Stomach (tissue), 9 donors: ENCODE data around the gene DYRK2. TPM values are rescaled to one million over a fixed set of nuclear protein-coding genes. Genes with fewer than 3 reads are reported as not detected.
A peak's percentile ranks its signal among the peaks of the same experiment; 100 is the strongest.

Experiments used
- DNase-seq, 2 donors: peaks; one replicate each; pipeline versions ENCODE4 v3.0.0 to v3.0.0-alpha.2; 2013 to 2019
- H3K27ac ChIP-seq, 5 donors: fragments of 200-600 bp in 4 of 5; sonication (generic) in 4 of 5; one replicate each; pipeline ENCODE4 v1.5.1; 2013 to 2019; ENCODE audit warnings: mild to moderate bottlenecking in 1 of 5, moderate library complexity in 1 of 5
- H3K27me3 ChIP-seq, 3 donors: fragments of 200-600 bp; sonication (generic); one replicate each; pipeline ENCODE4 v1.5.1; 2017 to 2019; ENCODE audit warnings: mixed run types in 1 of 3
- H3K36me3 ChIP-seq, 4 donors: fragments of 200-600 bp; sonication (generic); 1 replicate in 3 of 4; 2 replicates in 1 of 4; pipeline ENCODE4 v1.5.1; 2016 to 2019
- H3K4me1 ChIP-seq, 4 donors: fragments of 200-600 bp; sonication (generic); one replicate each; pipeline ENCODE4 v1.5.1; 2016 to 2019
- H3K4me3 ChIP-seq, 4 donors: fragments of 200-600 bp; sonication (generic) in 3 of 4; one replicate each; pipeline ENCODE4 v1.5.1; 2016 to 2019; ENCODE audit warnings: mild to moderate bottlenecking in 1 of 4
- H3K9me3 ChIP-seq, 4 donors: fragments of 200-600 bp; sonication (generic); one replicate each; pipeline ENCODE4 v1.5.1; 2016 to 2019
- EP300 ChIP-seq: sonication (generic); formaldehyde crosslinking; IDR thresholded peaks from one replicate; pipeline ENCODE4 v1.6.1; 2017; ENCODE audit warnings: antibody characterized with exemption
- POLR2A ChIP-seq, 4 donors: fragments of 450-650 bp; IDR thresholded peaks; one replicate each; pipeline ENCODE4 v1.6.1; 2016; ENCODE audit warnings: antibody characterized with exemption in 4 of 4, control low read depth in 2 of 4, mild to moderate bottlenecking in 1 of 4, moderate library complexity in 1 of 4
- POLR2AphosphoS5 ChIP-seq, 3 donors: sonication (generic); formaldehyde crosslinking; IDR thresholded peaks; one replicate each; pipeline ENCODE4 v1.6.1; 2016; ENCODE audit warnings: antibody characterized with exemption in 3 of 3
- WGBS, 5 donors: extraction: QIAGEN DNeasy Blood & Tissue Kit in 3 of 5; methylation state at CpG; one replicate each; pipeline versions ENCODE4 v1.1.5 to v1.1.7; 2013 to 2018; 5-methylcytosine and 5-hydroxymethylcytosine counted together
- intact Hi-C: fragments of 100-400 bp; cut with DNase I; formaldehyde crosslinking; loops from one replicate; pipeline ENCODE4 v1.15.1; 2023; ENCODE audit warnings: low total_unique reads
- polyA plus RNA-seq, 3 donors: library from polyadenylated mRNA; stranded (reverse); fragments of 200-250 nt; gene quantifications; one replicate each; pipeline ENCODE4 v1.2.3, GENCODE V29; 2013
- total RNA-seq, 5 donors: library from RNA; depleted of rRNA; stranded (reverse); fragments of >200 nt; gene quantifications; one replicate each; pipeline versions ENCODE4 v1.1.0 to v1.2.3, GENCODE V29; 2014 to 2016
- TF ChIP-seq, protein P1 (sequence below), 7 experiments: fragments of 450-650 bp in 4 of 7; fragments of 200-600 bp in 3 of 7; sonication (generic) in 3 of 7; IDR thresholded peaks; one replicate each; pipeline ENCODE4 v1.5.1; 2016 to 2019; ENCODE audit warnings: antibody characterized with exemption in 7 of 7, control low read depth in 2 of 7, mild to moderate bottlenecking in 1 of 7
- donor health status: healthy with polysubstance abuse.
- donor health status: Bipolar disorder and iron deficiency.
- donor health status: healthy.

DYRK2 gene
- total and polyA plus RNA-seq, 8 donors: 3.3 to 43.9 (median 18.1) TPM

DNA sequence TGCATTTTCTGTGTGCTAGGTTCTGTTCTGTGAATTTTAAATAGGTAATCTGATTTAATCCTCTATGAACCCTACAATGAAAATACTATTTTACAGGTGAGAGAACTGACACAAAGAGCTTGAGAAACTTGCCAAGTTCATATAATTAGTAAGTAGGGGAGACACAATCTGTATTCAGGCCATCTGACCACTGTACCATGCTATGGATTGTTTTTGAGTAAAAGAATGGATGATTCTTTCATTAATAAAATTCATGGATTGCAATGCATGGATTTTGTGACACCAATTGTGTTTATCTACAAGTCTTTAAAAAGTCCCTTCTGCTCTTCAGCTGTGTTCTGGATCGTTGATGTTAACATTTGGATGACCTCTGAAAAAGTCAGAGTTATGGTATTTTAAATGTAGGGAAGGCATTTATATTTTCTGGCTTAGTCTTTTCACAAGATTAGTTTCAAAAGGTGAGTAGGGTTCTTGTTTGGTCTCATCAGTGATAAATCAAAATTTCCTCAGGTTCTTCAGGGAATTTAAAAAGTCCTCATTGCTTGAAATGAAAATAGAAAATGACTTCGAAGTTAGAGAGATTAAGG, 15.4 kb upstream of the DYRK2 start:
- Histone ChIP-seq H3K4me1 (peaks cover 0 to 5% (median 3%) of the 10 kb centered on the region in 4 donors), H3K4me3 (no peak overlapping the region), H3K27ac (no peak overlapping the region), H3K27me3 (no peaks in the 10 kb centered on the region), H3K36me3 (no peaks in the 10 kb centered on the region), H3K9me3 (no peaks in the 10 kb centered on the region)
- 73 to 81% (median 79%) methylated on average over 2 of the region's 2 CpGs for WGBS, 5 donors
- no peak for DNase-seq
- intact Hi-C loops: no loop called here
- TF ChIP-seq EP300 (no peak), POLR2A (IDR thresholded peaks at IDR 0.05) (no peak), POLR2AphosphoS5 (IDR thresholded peaks at IDR 0.05) (no peak)
- TF ChIP-seq, protein P1, sequence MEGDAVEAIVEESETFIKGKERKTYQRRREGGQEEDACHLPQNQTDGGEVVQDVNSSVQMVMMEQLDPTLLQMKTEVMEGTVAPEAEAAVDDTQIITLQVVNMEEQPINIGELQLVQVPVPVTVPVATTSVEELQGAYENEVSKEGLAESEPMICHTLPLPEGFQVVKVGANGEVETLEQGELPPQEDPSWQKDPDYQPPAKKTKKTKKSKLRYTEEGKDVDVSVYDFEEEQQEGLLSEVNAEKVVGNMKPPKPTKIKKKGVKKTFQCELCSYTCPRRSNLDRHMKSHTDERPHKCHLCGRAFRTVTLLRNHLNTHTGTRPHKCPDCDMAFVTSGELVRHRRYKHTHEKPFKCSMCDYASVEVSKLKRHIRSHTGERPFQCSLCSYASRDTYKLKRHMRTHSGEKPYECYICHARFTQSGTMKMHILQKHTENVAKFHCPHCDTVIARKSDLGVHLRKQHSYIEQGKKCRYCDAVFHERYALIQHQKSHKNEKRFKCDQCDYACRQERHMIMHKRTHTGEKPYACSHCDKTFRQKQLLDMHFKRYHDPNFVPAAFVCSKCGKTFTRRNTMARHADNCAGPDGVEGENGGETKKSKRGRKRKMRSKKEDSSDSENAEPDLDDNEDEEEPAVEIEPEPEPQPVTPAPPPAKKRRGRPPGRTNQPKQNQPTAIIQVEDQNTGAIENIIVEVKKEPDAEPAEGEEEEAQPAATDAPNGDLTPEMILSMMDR (IDR thresholded peaks at IDR 0.05): no peak

GRCh38 chr12:67633708-67634107, 14.8 kb upstream of the DYRK2 start:
- no peaks in the 10 kb centered on the region for H3K9me3 ChIP-seq
- peak; percentile 31 to 54 for DNase-seq
- H3K36me3 ChIP-seq: no peaks in the 10 kb centered on the region
- H3K4me1 ChIP-seq: peaks cover 0 to 7% (median 3%) of the 10 kb centered on the region in 4 donors
- intact Hi-C loops: no loop called here
- H3K4me3 ChIP-seq: no peak overlapping the region
- TF ChIP-seq, protein P1 (IDR thresholded peaks at IDR 0.05): no peak
- TF ChIP-seq EP300 (no peak), POLR2AphosphoS5 (IDR thresholded peaks at IDR 0.05) (no peak), POLR2A (IDR thresholded peaks at IDR 0.05) (no peak)
- WGBS, 5 donors: 10 to 26% (median 22%) methylated on average over 2 of the region's 2 CpGs
- H3K27ac ChIP-seq: no peak overlapping the region
- no peaks in the 10 kb centered on the region for H3K27me3 ChIP-seq

GRCh38 chr12:67634303-67634761, 14.2 kb upstream of the DYRK2 start:
- Histone ChIP-seq H3K27me3 (no peaks in the 10 kb centered on the region), H3K36me3 (no peaks in the 10 kb centered on the region), H3K4me3 (no peak overlapping the region), H3K9me3 (no peaks in the 10 kb centered on the region), H3K27ac (no peak overlapping the region), H3K4me1 (peaks cover 0 to 7% (median 3%) of the 10 kb centered on the region in 4 donors)
- intact Hi-C loops: no loop called here
- TF ChIP-seq EP300: no peak
- no peak for TF ChIP-seq POLR2A (IDR thresholded peaks at IDR 0.05)
- TF ChIP-seq, protein P1 (IDR thresholded peaks at IDR 0.05): no peak
- TF ChIP-seq POLR2AphosphoS5 (IDR thresholded peaks at IDR 0.05): no peak
- no peak for DNase-seq

DNA sequence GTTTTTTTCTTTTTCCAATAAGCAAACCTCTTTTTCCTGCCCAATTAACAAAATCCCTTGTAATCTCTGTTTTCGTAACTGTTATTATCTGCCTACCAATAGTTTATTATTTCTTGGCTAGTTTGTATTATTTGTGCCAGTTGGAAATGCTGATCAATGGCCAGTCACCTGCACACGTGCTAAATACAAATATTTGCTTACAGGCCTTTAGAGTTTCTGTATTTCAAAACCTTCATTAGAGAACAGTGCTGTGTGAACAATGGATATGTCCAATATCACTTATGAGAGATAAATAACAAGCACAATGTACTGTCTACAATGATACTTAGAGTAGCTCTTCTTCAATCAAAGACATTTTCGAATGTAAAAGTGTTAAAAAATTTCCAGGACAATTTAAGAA, 10.8 kb upstream of the DYRK2 start:
- no peak for DNase-seq
- intact Hi-C loops: no loop called here
- H3K9me3 ChIP-seq: no peaks in the 10 kb centered on the region
- H3K27me3 ChIP-seq: no peaks in the 10 kb centered on the region
- TF ChIP-seq POLR2A (IDR thresholded peaks at IDR 0.05) (no peak), POLR2AphosphoS5 (IDR thresholded peaks at IDR 0.05) (no peak), EP300 (no peak)
- TF ChIP-seq, protein P1 (IDR thresholded peaks at IDR 0.05): no peak
- WGBS, 5 donors: 39 to 65% (median 54%) methylated on average over 3 of the region's 3 CpGs
- peaks cover 0 to 9% (median 5%) of the 10 kb centered on the region in 4 donors for H3K4me1 ChIP-seq
- no peak overlapping the region for H3K4me3 ChIP-seq
- no peaks in the 10 kb centered on the region for H3K36me3 ChIP-seq
- H3K27ac ChIP-seq: no peak overlapping the region
